Pancreas (tissue), 10 donors: ENCODE data around the gene NSDHL. TPM values are rescaled to one million over a fixed set of nuclear protein-coding genes. Genes with fewer than 3 reads are reported as not detected.
A peak's percentile ranks its signal among the peaks of the same experiment; 100 is the strongest.

Experiments
- ATAC-seq, 4 donors: fragments of 200-7000 bp; cut with Tn5 transposase; one replicate each; pipeline versions ENCODE4 v1.8.0 to v1.9.1; 2020; ENCODE audit warnings: mild to moderate bottlenecking in 4 of 4, moderate library complexity in 4 of 4
- DNase-seq, 6 donors: peaks; one replicate each; pipeline ENCODE4 v3.0.0-alpha.2; 2020
- FAIRE-seq: peaks from 2 replicates; lab custom pipeline; 2012; peaks lifted over from hg19 to GRCh38; lab: Jason Lieb, UNC
- H3K27ac ChIP-seq, 4 donors: fragments of 200-600 bp; sonication (generic); 1 replicate in 3 of 4; 2 replicates in 1 of 4; pipeline versions ENCODE4 v1.5.0 to v1.8.0; 2020
- H3K27me3 ChIP-seq, 4 donors: fragments of 200-600 bp; one replicate each; pipeline ENCODE4 v1.8.0; 2021
- H3K36me3 ChIP-seq, 3 donors: fragments of 200-600 bp; sonication (generic) in 1 of 3; one replicate each; pipeline versions ENCODE4 v1.5.0 to v1.8.0; 2020 to 2021
- H3K4me1 ChIP-seq, 3 donors: fragments of 200-600 bp; one replicate each; pipeline ENCODE4 v1.8.0; 2021
- H3K4me3 ChIP-seq, 4 donors: fragments of 200-600 bp; sonication (generic) in 2 of 4; one replicate each; pipeline versions ENCODE4 v1.5.0 to v1.8.0; 2020 to 2021
- H3K9me3 ChIP-seq, 4 donors: fragments of 200-600 bp; one replicate each; pipeline ENCODE4 v1.8.0; 2021
- WGBS, 2 donors: extraction: QIAGEN DNeasy Blood & Tissue Kit; methylation state at CpG; one replicate each; pipeline ENCODE4 v1.1.7; 2013; 5-methylcytosine and 5-hydroxymethylcytosine counted together
- intact Hi-C, 3 donors: fragments of 100-400 bp; cut with DNase I; formaldehyde crosslinking; loops; one replicate each; pipeline versions ENCODE4 v1.11.1 to v1.14.2; 2022
- polyA plus RNA-seq, 2 donors: library from polyadenylated mRNA; stranded (reverse); fragments of 200-250 nt; gene quantifications; one replicate each; pipeline ENCODE4 v1.2.3, GENCODE V29; 2013
- total RNA-seq, 6 donors: library from RNA; stranded (reverse); fragmentation: NEBNext Ultra II Directional in 4 of 6; extraction: Animal tissue kit (Norgen Biotek cat#: 25700) in 4 of 6; gene quantifications; one replicate each; pipeline versions ENCODE4 v1.2.1 to v1.2.4, GENCODE V29; 2021 to 2023
- TF ChIP-seq, protein P1 (sequence below), 4 donors: fragments of 200-600 bp; sonication (generic) in 3 of 4; IDR thresholded peaks; one replicate each; pipeline versions ENCODE4 v1.5.0 to v1.8.0; 2021; ENCODE audit warnings: antibody characterized with exemption in 4 of 4
- donor health status: healthy with polysubstance abuse.
- donor health status: DM: no; HTN: no; CAD: no; lungs with moderate emphysema.
- donor health status: DM: no; HTN: no; CAD: no.
- donor health status: control.
- donor health status: control.
- donor health status: Bipolar disorder and iron deficiency.
- donor health status: DM: yes; HTN: yes; CAD: no.
- donor health status: DM: no; HTN: no; CAD: no.
- donor health status: DM: no; HTN: no; CAD: no.
- donor health status: DM: yes; HTN: yes; CAD: no.

NSDHL gene
- total and polyA plus RNA-seq, 8 donors = 4.6 to 8.3 (median 6.4) TPM

GRCh38 chrX:152912106-152912505 is 81.2 kb downstream of the NSDHL start:
- H3K9me3 ChIP-seq = no peaks in the 10 kb centered on the region
- H3K4me3 ChIP-seq = no peak overlapping the region
- ATAC-seq = no peak
- no peaks in the 10 kb centered on the region for H3K4me1 ChIP-seq
- 60 to 71% methylated on average over 4 of the region's 4 CpGs for WGBS, 2 donors
- H3K27ac ChIP-seq = no peak overlapping the region
- no peak for DNase-seq
- intact Hi-C loops = no loop called here
- no peaks in the 10 kb centered on the region for H3K36me3 ChIP-seq
- no peaks in the 10 kb centered on the region for H3K27me3 ChIP-seq
- FAIRE-seq = no peak
- TF ChIP-seq, protein P1, sequence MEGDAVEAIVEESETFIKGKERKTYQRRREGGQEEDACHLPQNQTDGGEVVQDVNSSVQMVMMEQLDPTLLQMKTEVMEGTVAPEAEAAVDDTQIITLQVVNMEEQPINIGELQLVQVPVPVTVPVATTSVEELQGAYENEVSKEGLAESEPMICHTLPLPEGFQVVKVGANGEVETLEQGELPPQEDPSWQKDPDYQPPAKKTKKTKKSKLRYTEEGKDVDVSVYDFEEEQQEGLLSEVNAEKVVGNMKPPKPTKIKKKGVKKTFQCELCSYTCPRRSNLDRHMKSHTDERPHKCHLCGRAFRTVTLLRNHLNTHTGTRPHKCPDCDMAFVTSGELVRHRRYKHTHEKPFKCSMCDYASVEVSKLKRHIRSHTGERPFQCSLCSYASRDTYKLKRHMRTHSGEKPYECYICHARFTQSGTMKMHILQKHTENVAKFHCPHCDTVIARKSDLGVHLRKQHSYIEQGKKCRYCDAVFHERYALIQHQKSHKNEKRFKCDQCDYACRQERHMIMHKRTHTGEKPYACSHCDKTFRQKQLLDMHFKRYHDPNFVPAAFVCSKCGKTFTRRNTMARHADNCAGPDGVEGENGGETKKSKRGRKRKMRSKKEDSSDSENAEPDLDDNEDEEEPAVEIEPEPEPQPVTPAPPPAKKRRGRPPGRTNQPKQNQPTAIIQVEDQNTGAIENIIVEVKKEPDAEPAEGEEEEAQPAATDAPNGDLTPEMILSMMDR (IDR thresholded peaks at IDR 0.05) = no peak

DNA sequence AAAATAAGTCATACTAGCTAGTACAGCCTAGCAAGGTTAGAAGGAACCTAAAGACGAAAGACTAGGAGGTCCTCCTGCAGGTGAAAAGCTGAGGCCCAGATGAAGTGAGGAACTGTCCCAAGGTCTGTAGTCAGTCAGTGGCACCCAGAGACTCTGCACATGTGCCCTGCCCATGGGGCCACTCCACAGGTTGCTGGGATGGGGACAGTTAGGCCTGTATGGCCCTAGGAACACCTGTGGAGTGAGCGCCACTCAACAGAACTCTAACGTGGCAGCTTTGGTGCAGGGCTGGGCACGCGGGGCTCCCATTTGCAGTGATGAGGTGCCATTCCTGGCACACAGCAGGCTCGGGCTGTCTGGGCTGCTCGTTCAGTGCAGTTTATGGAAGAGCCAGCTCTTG is 81.8 kb downstream of the NSDHL start:
- WGBS, 2 donors = 65 to 70% methylated on average over 6 to 7 of the region's 7 CpGs
- Histone ChIP-seq H3K4me1 (no peaks in the 10 kb centered on the region), H3K4me3 (no peak overlapping the region), H3K36me3 (no peaks in the 10 kb centered on the region), H3K9me3 (no peaks in the 10 kb centered on the region), H3K27me3 (no peaks in the 10 kb centered on the region), H3K27ac (no peak overlapping the region)
- intact Hi-C loops = no loop called here
- FAIRE-seq (no peak), ATAC-seq (no peak), DNase-seq (peak in 1 of 6 donors; percentile 15)
- TF ChIP-seq, protein P1 (IDR thresholded peaks at IDR 0.05) = no peak

GRCh38 chrX:152913346-152913745 is 82.5 kb downstream of the NSDHL start:
- no peak for ATAC-seq
- DNase-seq = no peak
- H3K27me3 ChIP-seq = no peaks in the 10 kb centered on the region
- no peaks in the 10 kb centered on the region for H3K4me1 ChIP-seq
- FAIRE-seq = no peak
- no peaks in the 10 kb centered on the region for H3K36me3 ChIP-seq
- H3K27ac ChIP-seq = no peak overlapping the region
- H3K9me3 ChIP-seq = no peaks in the 10 kb centered on the region
- WGBS, 2 donors = 65 to 74% methylated on average over 10 of the region's 10 CpGs
- H3K4me3 ChIP-seq = no peak overlapping the region
- intact Hi-C loops = no loop called here
- TF ChIP-seq, protein P1 (IDR thresholded peaks at IDR 0.05) = no peak

GRCh38 chrX:152913910-152914309 is 83.0 kb downstream of the NSDHL start:
- H3K9me3 ChIP-seq = no peaks in the 10 kb centered on the region
- TF ChIP-seq, protein P1 (IDR thresholded peaks at IDR 0.05) = no peak
- ATAC-seq (no peak), FAIRE-seq (no peak), DNase-seq (no peak)
- no peak overlapping the region for H3K4me3 ChIP-seq
- WGBS, 2 donors = 78 to 83% methylated on average over 6 of the region's 6 CpGs
- H3K27me3 ChIP-seq = no peaks in the 10 kb centered on the region
- intact Hi-C loops = no loop called here
- no peak overlapping the region for H3K27ac ChIP-seq
- H3K36me3 ChIP-seq = no peaks in the 10 kb centered on the region
- no peaks in the 10 kb centered on the region for H3K4me1 ChIP-seq

DNA sequence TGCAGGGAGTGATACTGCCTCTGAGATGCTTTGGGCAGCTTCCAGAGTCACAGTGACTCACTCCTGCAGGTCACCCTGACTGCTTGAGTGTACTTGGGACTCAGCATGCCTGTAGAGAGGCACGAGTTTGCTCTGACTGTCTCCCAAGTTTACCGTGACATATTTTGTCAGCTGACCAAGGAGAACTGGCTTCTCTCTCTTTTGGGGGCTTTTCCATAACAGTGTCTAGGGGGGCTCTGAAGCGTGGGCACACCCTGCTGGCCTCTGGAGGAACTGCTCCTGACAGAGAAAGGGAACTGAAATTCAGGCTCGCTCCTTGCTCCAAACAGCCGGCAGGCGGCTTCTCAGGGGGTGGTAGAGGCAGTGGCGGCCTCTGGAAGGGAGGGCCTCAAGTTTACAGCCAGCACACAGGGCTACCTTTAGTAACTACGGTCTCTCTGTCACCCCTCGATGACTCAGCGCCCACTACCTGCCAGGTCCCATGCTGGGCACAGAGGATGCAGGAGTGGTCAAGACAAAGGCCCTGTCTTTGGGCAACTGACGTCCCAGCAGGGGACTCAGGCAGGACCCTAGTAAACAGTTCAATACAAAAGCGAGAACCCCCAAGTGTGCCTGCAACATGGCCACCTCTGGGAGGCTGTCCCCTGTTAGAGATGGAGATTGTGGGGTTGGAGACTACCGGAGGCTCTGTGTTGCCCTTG is 84.8 kb downstream of the NSDHL start:
- TF ChIP-seq, protein P1 (IDR thresholded peaks at IDR 0.05) = peak in 2 of 4 donors; percentile 33 to 35
- 32 to 45% methylated on average over 13 of the region's 13 CpGs for WGBS, 2 donors
- no peak for DNase-seq

More for the DNA sequence above, 84.8 kb downstream of the NSDHL start:
- ATAC-seq = peak in 3 of 4 donors; percentile 31 to 51 (median 42)
- no peaks in the 10 kb centered on the region for H3K4me1 ChIP-seq
- H3K4me3 ChIP-seq = no peak overlapping the region
- no peaks in the 10 kb centered on the region for H3K27me3 ChIP-seq
- H3K36me3 ChIP-seq = no peaks in the 10 kb centered on the region
- H3K27ac ChIP-seq = no peak overlapping the region
- FAIRE-seq = no peak
- H3K9me3 ChIP-seq = no peaks in the 10 kb centered on the region
- intact Hi-C loops = no loop called here
